ENCODE measurements around the gene EIF3I.
A peak's percentile ranks its signal among the peaks of the same experiment; 100 is the strongest.

The EIF3I gene

DNA sequence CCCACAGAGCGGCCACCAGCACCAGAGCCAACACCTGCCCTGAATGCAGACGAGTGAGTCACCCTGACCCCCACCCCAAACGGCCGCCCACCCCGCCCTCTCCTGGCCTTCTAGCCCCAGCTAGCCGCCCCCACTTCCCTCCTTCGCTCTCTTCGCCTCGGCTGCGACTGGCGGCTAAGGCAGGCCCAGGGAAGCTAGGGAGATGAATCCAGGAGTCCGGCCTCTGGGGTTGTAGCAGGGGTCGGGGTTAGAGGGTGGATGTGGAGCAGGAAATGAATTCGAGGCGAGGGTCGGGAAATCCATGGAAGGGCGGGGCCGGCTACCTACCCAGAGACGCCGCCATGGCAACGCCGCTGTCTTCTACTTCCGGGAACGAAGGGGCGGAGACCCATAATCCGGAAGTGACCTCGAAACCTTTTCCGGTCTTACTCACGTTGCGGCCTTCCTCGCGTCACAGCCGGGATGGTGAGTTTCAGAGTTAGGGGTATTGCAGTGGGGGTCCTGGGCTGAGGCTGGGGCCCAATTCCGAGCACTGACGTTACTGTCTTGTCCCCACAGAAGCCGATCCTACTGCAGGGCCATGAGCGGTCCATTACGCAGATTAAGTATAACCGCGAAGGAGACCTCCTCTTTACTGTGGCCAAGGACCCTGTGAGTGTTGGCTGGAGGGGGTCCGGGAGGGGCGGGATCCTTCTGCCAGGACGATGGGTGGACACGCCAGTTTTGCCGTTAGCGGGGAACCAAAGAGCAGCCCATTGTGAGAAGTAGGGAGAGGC lies at the start of gene EIF3I, which contains the start of gene TMEM234:
TSS of gene EIF3I (plus strand) at position 428 of the 776 bp plus-strand sequence. CDS start at position 463, 35 bp downstream.
TSS of gene TMEM234 (minus strand) at position 374 of the 776 bp plus-strand sequence. CDS start at position 343, 31 bp downstream.
- DNase-seq, result peak; percentile 92

DNA sequence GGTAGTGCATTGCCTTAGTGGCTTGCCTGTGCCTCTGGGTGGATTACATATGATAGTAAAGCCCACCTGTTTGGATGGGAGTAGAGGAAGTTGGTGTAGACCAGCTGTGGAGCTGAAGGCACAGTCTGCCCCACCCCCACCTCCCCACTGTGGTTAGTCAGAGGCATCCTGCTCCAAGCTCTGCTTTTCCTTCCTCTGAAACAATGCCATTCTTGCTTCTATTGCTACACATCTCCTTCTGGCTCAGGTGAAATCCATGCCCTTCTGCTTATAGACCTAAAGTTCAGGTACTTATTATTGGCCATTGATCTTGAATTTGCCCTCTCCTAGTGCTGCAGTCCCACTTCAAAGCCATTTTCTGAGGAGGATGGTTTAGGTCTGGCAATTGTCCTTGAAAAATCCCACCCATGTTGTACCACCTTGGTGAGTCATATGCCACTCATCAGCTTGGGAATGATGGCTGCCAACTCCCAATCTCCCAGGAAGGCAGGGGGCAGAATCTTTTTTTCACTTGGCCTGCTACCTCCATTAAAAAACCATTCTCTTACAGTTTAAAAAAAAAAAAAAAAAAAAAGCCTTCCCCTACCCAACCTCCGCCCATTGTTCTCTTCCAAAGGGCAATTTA lies 49.5 kb upstream of the EIF3I start:
- DNase-seq, result peak; percentile 39

DNA sequence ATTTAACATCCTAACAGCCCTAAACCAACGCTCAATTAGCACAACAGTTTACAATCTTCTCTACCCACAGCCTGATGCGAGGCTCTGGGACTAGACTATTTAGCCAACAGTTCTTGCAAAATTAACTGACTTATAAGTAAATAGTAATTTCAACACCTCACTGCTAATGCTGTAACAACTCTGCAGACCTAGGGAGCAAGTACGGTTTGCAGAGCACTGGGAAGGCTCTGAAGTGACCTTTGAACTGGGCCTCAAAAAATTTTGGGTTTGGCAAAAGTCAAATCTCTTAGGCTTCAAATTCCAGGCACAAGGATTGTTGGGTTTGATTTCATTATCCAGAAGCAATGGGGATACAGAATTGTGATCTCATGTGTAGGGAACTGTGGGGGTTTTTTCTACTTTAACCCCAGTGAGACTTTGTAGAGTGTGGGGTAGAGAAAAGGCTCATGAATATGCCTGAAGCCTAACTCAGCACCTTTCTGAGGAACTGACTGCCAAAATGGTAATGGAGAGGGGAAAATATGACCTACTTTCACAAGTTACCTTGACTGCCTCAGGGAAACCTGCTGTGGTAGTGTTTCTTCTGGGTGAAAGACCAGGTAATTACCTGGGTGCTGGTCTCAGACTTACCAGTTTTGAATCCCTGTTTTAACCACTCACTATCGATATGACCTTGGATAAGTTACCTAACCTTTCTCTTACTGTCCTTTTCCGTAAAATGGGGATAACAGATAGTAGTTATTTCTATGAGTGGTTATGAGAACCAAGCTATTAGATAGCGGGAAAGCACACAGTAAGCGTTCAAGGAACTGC lies 43.6 kb upstream of the EIF3I start:
- no peak for DNase-seq

DNA sequence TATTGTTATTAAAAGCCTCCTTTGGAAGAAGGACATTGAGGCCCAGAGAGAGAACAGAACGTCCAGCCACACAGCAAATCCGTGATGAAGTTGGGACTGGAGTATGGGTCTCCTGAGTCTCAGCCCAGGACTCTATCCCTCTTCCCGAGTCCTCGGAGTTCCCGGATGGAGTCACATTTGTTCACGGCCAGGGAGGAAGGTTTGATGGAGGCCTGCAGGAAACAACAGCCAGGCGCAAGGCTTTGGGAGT lies 43.1 kb upstream of the EIF3I start:
- DNase-seq, result no peak

DNA sequence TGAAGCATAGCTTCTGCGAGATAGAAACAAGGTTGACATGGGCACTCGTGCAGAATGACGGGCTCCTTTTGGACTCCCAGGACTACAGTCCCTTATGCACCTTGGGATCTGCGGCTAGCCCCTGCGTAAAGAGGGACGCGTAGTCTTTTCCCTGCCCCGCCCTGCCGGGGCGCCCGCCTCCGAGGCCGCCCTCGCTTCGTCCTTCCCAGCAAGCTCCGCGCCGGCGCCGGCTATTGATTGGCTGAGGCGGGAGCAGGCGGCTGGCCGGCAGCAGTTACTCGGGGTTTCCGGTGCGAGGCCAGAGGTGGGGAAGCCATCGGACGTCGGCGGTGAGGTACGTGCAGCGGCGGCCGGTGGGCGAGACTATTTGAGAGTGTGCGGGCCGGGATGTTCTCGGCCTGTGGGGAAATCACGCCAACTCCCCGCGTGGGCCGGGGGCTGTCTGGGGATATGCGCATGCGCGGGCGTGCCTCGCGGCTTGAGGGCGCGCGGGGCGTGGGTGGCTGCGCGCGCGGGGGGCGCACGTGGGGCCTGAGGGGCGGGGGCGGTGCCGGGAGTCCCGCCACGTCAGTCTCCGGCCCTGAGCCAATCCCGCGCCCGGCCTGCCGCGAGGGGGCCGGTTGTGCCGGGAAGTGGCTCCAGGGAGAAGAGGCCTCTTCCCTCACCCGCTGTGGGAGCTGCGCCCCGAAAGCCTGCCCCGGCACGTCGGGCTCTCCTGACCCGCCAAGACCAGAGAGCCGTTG lies 42.6 kb upstream of the EIF3I start, which contains the start of gene TXLNA:
TSS of gene TXLNA (plus strand) at position 233 of the 743 bp plus-strand sequence. CDS start 671 bp downstream, outside the sequence.
- peak; percentile 92 for DNase-seq

DNA sequence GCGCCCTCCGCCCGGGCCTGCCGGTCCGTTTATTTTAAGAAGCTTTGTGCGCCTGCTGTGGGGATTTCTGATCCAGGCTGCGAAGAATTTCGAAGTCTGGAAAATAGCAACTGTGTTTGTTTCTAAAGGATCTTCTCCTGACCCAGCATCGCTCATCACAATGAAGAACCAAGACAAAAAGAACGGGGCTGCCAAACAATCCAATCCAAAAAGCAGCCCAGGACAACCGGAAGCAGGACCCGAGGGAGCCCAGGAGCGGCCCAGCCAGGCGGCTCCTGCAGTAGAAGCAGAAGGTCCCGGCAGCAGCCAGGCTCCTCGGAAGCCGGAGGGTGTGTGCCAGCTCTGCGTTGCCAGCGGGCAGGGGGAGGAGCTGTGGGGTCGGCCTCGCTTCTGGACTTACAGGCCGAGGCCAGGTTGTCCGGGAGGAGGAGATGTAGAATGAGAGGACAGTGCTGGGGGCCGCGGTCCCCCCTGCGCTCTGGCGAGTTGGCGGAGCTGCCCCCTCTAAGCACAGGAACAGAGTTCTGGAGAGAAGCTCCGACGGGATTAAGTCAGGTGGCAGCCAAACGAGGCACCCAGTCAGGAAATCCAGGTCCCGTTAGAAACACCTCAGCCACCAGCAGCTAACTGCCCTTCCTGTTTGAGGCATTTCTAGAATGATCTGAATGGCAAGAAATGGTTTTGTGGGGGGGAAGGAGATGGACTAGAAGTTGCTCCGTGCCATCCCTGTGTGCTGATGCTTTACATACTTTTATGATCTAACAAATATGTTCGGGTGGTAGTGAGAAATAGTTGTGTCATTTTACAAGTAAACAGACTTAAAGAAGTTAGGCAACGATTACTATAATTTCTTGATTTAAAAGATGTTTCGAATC lies 41.8 kb upstream of the EIF3I start:
- DNase-seq, result peak; percentile 40

DNA sequence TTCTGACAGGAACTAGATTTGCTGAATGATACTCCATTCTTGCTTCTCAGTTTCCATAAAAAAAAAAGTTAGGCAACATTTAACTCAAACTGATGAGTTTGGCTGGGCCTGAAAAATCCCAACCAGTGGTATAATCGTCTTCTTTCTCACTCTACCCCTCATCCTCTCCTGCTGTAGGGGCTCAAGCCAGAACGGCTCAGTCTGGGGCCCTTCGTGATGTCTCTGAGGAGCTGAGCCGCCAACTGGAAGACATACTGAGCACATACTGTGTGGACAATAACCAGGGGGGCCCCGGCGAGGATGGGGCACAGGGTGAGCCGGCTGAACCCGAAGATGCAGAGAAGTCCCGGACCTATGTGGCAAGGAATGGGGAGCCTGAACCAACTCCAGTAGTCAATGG lies 41.1 kb upstream of the EIF3I start:
- no peak for DNase-seq

DNA sequence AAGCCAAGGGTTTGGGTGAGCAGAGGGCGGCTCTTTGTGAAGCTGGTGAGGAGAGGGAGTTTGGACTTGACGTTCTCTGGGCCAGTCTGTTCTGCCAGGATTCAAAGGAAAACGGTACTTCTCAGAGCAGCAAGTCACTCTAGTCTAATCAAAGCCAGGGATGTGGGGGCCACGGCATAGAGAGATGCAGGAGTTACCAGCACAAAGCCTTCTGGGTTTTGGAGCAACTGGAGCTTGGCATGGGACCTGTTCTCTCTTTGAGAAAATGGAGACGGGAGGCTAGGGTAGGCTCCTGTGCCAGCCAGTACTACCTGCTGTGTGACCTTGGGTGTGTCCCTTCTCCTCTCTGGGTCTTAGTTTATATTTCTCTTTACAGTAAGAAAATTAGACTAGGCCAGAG lies 40.6 kb upstream of the EIF3I start:
- no peak for DNase-seq

DNA sequence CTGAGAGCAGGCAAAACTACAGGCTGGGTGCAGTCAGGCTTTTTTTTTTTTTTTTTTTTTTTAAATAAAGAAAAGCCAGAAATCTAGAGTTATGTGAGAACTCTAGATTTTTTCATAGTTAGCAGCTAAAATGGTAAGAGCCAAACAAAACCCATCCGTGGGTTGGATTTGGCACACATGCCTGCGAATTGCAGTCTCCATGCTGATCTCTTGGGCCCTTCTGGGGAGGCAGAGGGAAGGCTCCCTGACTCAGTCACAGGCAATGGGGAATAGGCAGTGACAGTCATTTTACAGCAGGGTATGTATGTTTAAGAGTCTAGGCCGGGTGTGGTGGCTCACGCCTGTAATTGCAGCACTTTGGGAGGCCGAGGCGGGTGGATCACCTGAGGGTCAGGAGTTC lies 40.1 kb upstream of the EIF3I start:
- no peak for DNase-seq

DNA sequence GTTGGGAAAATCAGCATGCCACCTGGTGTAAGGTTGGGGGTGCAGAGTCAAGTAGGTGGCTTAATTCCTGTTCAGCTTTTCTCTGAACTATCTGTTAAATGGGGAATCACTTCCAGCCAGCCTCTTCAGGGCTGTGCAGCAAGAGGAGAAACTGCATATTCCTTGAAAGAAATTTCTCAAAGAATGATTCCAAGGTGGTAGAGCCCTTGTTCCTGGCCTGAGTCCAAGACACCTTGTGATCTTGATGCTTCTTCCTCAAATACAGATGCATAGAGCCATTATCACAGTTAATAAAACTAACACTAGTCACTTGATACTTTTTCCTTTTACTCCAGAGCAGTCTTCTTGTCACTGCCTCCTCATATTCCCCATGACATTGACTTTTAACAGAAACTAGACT lies 37.6 kb upstream of the EIF3I start:
- DNase-seq, result no peak

DNA sequence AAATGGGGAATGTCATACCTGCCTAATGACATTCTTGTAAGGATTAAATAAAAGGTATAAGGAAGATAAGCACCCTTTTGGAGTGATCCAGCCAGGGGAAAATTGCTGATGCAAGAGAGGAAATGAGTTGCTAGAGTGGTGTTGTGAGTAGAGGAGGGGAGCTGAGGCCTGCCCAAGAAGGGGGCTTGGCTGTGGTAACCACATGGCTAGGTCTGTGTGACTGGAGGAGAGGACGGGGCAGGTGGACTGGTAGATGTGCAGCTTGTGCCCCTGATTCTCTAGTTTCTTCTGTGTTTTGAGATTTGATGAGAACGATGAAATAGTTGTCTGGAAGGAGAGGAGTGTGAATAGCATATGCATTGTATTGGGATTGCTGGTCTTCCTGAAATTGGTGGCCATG lies 36.1 kb upstream of the EIF3I start:
- DNase-seq, result no peak

DNA sequence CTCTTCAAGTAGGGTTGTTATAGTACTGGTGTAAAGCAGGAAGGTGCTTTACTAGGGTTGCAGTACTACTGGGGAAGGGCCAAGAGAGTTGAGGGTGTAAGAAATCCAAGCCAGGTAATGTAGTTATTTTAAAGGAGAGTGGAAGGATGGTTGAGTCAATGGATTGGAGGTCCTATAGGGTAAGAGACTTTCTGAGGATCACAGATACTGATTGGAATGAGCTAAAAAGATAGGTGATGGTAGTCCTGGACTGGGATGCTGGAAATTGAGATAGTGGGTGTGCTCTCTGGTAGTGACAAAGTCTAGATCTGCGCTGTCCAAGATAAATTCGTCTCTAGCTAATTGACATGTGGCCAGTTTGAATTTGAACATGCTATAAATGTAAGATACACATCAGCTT lies 35.7 kb upstream of the EIF3I start:
- no peak for DNase-seq

DNA sequence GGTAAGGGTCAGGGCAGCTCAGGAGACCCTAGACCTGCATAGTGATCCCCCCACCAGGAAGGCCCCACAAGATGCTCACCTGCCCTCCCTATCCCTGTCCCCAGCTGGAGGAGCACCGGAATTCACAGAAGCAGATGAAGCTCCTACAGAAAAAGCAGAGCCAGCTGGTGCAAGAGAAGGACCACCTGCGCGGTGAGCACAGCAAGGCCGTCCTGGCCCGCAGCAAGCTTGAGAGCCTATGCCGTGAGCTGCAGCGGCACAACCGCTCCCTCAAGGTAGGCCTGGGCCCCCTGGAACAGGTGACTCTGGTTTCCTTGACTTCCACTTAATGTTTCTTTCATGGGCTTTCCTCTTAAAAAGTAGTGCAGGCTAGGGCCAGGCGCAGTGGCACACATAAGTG lies 34.4 kb upstream of the EIF3I start:
- DNase-seq, result no peak

DNA sequence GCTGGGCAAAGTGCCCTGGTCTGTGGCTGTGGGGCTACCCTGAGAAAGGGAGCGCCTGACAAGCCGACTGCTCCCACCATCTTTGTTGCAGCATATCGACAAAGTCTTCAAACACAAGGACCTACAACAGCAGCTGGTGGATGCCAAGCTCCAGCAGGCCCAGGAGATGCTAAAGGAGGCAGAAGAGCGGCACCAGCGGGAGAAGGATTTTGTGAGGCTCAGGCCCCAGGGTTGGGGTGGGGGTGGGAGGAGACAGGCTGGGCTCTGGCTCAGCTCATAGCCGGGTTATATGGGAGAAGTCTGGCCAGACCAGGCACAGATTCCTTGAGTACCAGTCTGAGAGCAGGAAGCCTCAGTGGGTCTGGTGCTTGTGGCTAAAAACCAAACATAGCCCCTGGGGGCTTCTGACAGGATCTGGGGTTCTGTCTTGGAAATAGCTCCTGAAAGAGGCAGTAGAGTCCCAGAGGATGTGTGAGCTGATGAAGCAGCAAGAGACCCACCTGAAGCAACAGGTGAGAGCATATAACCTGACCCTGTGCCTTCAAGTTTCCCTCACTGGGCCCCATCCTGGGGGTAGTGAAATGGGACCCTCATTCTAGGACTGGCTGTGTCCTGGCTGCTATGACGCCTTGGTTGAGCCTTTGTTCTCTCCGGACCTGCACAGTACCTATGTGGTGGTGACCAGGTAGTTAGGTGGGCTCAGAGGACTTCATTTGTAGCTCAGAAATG lies 29.8 kb upstream of the EIF3I start:
- no peak for DNase-seq

DNA sequence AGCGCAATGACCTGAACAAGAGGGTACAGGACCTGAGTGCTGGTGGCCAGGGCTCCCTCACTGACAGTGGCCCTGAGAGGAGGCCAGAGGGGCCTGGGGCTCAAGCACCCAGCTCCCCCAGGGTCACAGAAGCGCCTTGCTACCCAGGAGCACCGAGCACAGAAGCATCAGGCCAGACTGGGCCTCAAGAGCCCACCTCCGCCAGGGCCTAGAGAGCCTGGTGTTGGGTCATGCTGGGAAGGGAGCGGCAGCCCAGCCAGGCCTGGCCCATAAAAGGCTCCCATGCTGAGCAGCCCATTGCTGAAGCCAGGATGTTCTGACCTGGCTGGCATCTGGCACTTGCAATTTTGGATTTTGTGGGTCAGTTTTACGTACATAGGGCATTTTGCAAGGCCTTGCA lies 27.2 kb upstream of the EIF3I start:
- DNase-seq, result no peak

DNA sequence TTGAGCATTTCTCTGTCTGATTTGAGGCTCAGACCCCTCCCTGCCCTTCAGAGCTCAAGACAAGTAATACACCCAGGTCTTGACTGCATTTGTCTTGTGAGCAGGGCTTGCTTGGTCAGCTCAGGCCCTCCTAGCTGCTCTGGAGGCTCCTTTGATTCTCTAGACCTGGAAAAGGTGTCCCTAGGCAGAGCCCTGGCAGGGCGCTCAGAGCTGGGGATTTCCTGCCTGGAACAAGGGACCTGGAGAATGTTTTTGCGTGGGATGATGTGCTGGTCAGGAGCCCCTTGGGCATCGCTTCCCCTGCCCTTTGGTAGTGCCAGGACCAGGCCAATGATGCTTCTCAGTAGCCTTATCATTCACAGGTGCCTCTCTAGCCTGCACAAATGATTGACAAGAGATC lies 26.7 kb upstream of the EIF3I start:
- no peak for DNase-seq

DNA sequence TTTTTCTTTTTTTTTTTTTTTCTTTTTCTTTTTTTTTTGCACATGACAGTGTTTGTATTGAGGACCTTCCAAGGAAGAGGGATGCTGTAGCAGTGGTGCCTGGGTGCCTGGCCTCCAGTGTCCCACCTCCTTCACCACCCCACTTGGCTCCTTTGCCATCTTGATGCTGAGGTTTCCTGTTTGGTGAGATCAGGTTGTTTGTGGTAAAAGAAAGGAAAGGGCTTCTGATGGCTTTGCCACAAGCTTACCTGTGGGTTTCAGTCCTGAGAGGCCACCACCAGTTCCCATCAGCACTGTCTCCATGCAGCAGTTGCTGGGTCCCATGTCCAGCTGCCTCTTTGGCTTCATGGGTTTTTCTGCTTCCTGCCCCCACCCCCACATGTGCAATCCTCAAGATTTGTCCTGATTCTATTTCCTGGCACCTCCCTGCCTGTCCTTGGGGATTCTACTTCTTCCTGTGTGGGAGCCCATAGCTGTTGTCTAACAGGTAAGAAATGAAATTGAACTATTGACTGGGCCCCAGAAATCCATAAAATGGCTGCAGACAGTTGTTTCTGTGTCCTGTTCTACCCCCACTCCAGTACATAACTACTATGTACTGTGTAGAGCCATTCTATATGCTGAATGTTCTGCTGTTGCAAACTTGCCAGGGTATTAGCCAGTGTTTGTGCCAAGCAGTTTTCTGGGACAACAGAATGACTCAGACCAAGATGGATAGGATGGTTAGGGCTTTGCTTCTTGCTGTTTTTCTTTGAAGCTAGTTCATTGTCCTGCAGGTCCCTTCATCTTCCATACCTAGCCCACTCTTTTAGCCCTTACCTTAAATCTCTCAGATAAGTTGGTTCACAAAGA lies 26.0 kb upstream of the EIF3I start:
- DNase-seq, result peak; percentile 23

DNA sequence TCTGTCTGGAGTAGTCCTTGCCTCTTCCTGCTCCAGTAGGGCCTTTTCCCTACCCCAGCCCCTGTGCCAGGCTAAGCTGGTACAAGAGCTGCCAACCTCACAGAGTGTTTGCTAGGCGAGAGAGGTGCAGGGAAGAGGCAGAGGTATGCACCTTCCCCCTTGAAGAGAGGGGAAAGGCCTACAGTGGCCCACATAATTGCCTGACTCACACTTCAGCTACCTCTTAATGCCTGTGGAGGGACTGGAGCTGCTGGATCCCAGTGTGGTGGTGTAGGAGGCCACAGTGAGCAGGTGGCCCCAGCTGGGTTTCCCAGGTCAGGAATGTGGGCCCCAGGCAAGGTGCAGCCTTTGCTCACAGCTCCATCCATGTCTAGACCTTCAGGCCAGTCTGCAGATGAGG lies 25.1 kb upstream of the EIF3I start:
- DNase-seq, result no peak

DNA sequence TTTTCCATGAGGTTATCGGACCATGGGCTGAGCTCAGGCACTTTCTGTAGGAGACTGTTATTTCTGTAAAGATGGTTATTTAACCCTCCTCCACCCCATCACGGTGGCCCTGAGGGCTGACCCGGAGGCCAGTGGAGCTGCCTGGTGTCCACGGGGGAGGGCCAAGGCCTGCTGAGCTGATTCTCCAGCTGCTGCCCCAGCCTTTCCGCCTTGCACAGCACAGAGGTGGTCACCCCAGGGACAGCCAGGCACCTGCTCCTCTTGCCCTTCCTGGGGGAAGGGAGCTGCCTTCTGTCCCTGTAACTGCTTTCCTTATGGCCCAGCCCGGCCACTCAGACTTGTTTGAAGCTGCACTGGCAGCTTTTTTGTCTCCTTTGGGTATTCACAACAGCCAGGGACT lies 24.4 kb upstream of the EIF3I start:
- no peak for DNase-seq
